GM12875 (cell line): ENCODE results near the gene SEMA4C.
A peak's percentile ranks its signal among the peaks of the same experiment; 100 is the strongest.

Experiments
- H3K4me3 ChIP-seq: one replicate; pipeline ENCODE4 v1.5.1; 2011; ENCODE audit warnings: low read depth, low read length, control low read depth
- TF ChIP-seq, protein P1 (sequence below): IDR thresholded peaks from 2 replicates; pipeline ENCODE4 v1.5.1; 2011; ENCODE audit warnings: low read depth, mild to moderate bottlenecking, control low read depth, inconsistent platforms, low read length, moderate library complexity, borderline replicate concordance; ENCODE audit not compliant: insufficient read depth

SEMA4C gene

DNA sequence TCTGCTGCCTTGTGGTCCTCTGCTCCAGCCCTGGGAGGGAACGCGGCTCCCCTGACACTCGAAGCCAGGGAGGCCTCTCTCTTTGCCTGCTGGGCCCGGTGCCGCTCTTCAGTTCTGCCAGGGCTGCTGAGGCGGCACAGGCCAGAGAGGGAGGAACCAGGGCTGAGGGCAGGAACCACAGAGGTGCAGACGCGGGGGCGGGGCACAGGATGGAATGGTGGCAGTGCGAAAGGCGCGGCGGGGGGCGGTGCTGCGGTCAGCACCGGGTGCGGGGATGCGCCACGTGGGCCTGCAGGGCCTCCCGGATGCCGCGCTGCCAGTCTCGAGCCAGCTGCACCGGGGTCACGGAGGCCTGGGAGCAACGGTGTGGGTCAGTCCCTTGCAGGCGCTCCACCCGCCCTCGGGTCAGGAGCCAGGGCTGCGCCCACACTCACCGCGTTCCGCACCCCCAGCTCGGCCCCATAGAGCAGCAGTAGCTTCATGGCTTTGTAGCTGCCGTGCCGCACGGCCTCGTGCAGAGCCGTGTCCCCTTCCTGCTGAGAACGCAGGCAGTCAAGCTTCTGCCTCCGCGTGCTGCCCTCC is 30.5 kb downstream of the SEMA4C start:
- TF ChIP-seq, protein P1, sequence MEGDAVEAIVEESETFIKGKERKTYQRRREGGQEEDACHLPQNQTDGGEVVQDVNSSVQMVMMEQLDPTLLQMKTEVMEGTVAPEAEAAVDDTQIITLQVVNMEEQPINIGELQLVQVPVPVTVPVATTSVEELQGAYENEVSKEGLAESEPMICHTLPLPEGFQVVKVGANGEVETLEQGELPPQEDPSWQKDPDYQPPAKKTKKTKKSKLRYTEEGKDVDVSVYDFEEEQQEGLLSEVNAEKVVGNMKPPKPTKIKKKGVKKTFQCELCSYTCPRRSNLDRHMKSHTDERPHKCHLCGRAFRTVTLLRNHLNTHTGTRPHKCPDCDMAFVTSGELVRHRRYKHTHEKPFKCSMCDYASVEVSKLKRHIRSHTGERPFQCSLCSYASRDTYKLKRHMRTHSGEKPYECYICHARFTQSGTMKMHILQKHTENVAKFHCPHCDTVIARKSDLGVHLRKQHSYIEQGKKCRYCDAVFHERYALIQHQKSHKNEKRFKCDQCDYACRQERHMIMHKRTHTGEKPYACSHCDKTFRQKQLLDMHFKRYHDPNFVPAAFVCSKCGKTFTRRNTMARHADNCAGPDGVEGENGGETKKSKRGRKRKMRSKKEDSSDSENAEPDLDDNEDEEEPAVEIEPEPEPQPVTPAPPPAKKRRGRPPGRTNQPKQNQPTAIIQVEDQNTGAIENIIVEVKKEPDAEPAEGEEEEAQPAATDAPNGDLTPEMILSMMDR, result no peak
- peak overlapping the region; percentile 8 for H3K4me3 ChIP-seq

DNA sequence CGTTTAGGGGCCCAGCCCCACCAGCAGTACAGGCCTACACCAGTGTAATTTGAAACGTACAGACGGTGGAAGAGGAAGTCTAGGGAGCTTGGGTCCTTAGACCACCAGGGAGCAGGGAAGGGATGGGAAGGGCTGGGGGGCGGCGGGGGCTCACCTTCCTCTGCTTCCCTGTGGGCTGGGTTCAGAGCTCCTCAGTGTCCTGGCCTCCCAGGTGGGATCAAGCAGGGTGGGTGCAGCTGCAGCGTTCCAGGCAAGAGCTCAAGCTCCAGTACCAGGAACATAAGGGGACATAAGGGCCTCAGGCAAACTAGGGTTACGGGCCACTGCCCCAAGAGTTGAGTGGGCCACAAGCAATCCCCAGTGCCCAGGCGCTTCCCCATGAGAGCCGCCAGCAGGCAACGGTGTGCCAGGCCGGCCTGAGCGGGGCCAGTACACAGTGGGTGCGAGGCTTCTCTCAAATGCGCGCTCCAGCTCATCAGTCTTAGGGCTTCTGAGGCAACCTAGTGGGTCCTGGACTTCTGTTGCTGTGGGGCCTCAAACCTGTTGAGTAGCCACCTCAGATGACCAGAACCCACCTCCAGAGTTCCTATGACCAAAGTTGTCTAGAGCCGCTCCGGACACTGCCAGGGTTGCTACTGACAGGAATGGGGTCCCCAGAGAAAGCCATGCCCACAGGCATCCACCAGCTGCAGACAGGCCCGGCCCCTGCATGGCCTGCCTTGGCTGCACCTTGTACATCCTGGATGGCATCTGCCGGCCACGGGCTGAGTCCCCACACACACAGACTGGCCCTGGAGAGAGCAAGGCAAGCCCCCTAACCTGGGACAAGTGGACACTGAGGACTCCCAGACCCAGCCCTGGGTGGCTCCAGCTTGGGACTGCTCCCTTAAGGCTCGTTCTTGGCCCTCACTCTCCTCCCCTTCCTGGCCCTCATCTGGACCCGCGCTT is 31.3 kb downstream of the SEMA4C start:
- H3K4me3 ChIP-seq, result no peak overlapping the region
- TF ChIP-seq, protein P1, result no peak

DNA sequence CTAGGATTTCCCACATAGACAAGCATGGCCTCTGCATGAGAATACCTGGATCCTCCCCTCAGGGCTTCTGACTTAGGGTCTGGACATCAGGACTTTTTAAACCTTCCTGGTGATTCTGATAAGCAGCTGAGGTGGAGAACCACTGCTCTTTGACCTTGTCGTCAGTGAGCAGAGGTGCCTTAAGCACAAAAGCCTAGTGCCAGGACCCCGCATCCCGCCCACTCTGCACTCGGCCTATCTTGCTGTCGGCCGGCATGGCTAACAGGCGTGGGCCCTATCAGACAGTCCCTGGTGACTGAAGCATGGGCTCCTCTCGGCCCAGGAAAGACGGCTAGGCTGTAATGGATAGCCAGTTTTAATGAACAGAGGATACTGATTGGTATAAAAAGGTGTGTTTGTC is 32.3 kb downstream of the SEMA4C start:
- TF ChIP-seq, protein P1, result no peak
- H3K4me3 ChIP-seq, result no peak overlapping the region

DNA sequence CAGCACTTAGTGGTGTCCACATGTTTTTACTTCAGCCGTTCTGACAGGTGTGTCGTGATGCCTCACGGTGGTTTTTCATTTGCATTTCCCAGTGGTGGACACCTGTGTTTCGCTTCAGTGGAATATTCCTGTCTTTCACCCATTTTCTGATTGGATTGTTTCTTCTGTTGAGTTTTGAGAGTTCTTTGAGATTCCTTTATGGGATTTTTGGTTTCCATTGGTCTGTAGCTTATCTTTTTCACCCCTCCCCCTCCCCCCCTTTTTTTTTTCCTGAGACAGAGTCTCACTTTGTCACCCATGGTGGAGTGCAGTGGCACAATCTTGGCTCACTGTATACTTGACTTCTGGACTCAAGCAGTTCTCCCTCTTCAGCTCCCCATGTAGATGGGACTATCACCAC is 34.0 kb downstream of the SEMA4C start:
- no peak overlapping the region for H3K4me3 ChIP-seq
- TF ChIP-seq, protein P1, result no peak

DNA sequence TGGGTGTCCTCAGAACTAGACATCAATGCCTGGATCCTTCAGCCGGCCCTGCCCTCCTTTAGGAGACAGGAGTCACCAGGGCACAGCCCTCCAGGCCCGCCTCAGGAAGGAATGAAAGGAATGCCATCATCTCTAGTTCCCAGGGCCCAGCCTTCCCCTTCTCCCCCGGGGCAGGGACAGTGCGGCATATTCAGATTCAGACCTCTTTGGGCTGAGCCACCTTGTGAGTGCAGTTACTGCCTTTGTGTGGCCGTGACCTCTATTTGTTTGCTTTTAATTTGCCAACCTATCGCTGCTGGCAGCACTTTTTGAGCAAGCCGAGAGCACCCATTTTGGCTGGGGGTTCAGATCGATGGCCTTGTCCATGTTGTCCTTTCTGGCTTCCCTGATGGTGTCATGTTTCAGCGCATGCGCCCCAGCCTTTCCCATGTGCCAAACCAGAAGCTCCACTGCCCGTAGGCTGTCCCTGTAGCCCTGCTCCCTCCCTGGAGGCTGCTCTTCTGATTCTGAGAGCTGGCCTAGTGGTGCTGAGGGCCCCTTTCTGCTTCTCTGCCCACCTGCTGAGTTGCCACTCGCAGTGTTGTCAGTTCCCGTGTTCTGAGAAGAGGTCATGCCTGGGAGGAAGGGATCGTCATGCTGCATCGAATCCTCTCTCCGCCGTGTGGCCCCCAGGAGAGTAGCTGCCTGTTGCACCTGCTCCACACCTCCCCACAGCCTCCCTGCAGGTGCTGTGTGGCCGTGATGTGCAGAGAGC is 36.9 kb downstream of the SEMA4C start:
- no peak overlapping the region for H3K4me3 ChIP-seq
- TF ChIP-seq, protein P1, result no peak

DNA sequence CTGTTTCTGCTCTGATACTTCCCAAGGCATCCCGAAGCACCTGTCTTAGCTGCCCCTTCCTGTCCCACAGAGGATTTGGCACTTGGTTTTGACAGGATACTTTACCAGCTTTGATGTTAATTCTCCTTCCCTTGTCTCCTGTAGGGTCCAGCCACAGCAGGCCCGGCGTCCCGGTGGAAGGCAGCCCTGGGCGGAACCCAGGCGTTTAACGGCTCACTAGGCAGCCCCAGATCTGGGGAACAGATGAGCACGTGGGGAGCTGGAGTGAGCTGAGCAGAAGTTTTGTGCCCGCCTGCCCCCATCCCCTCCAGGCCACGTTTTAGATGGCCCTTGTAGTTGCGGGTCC is 37.5 kb downstream of the SEMA4C start:
- TF ChIP-seq, protein P1, result no peak
- H3K4me3 ChIP-seq, result no peak overlapping the region
